LNCAP (cell line): ENCODE results near the gene SGTA.

Experiments
- TF ChIP-seq, protein P1 (sequence below): fragments of 450-650 bp; IDR thresholded peaks from 2 replicates; pipeline ENCODE4 v1.5.1; 2017; ENCODE audit warnings: mild to moderate bottlenecking

Gene SGTA

DNA sequence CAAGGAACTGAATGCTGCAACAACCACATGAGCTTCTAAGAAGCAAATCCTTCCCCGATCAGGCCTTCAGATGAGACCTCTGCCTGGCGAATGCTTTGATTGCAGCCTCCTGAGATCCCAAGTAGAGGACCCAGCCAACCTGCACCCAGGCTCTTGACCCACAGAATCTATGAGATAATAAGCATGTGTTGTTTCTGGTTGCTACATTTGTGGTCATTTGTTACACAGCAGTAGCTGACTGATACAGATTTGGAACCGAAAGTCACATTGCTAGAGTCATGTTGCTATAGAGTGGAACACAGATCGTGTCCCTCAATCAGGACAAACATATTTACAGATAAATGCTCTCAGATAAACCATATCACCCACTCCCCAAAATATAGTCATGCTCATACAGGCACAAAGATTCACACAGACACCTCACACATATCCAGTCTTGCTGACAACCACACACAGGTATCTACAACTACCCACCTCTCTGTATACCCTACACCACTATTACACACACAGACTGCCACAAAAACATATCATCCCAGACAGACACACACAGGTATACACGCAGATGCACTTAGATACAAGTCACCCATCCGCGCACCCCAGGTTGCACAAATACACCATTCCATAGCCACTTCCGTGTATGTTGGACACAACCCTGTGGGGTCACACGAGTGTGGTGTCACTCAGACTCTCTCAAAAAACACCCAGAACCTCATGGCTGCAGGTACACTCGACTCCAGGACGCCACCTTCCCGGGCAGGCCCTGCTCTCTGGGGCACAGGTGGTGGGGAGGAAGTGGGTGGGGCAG lies 67.4 kb downstream of the SGTA start:
- TF ChIP-seq, protein P1, sequence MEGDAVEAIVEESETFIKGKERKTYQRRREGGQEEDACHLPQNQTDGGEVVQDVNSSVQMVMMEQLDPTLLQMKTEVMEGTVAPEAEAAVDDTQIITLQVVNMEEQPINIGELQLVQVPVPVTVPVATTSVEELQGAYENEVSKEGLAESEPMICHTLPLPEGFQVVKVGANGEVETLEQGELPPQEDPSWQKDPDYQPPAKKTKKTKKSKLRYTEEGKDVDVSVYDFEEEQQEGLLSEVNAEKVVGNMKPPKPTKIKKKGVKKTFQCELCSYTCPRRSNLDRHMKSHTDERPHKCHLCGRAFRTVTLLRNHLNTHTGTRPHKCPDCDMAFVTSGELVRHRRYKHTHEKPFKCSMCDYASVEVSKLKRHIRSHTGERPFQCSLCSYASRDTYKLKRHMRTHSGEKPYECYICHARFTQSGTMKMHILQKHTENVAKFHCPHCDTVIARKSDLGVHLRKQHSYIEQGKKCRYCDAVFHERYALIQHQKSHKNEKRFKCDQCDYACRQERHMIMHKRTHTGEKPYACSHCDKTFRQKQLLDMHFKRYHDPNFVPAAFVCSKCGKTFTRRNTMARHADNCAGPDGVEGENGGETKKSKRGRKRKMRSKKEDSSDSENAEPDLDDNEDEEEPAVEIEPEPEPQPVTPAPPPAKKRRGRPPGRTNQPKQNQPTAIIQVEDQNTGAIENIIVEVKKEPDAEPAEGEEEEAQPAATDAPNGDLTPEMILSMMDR: no peak

DNA sequence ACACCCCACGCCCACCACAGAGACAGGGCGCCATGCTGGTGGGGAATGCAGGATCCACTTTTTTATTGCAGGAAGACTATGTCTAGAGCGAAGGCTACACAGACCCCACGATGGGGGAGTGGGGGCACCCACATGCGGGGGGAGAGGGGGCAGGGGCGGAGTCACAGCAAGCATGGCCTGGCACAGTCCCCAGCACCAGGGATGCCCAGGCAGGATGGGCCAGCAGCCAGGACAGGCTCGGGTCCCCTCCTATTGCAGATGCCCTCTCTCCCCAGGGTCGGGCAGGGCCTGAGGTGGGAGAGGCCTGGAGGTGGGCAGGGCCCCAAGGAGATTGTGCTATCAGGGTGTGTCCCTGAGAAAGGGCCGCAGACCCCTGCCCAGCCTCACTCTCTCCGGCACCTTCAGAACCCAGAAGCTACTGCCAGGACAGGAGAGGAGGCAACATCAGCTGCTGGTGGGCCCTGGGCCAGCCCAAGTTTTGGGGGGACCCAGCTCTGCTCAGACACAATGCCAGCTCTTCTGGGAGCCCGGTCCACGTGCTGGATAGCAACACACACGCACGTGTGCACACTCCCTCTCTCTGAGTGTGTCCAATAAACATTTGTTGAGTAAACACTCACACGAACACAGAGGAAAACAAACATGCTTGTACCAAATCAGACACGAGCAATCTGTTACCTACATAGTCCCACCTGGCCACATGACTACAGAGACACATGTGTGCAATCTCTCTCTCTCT lies 68.4 kb downstream of the SGTA start:
- TF ChIP-seq, protein P1: no peak

DNA sequence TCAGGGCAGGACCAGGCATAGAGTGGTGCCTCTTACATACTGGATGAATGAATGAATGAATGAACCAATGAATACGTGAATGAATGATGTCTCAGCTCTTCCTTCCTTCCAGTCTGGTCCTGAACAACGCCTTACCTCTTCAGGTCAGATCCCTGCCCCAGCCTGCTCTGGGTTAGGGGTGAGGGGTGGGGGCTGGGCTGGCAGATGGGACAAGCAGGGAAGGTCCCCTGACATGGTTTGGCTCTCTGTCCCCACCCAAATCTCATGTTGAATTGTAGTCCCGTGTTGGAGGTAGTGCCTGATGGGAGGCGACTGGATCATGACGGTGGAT lies 71.2 kb downstream of the SGTA start:
- TF ChIP-seq, protein P1: no peak

DNA sequence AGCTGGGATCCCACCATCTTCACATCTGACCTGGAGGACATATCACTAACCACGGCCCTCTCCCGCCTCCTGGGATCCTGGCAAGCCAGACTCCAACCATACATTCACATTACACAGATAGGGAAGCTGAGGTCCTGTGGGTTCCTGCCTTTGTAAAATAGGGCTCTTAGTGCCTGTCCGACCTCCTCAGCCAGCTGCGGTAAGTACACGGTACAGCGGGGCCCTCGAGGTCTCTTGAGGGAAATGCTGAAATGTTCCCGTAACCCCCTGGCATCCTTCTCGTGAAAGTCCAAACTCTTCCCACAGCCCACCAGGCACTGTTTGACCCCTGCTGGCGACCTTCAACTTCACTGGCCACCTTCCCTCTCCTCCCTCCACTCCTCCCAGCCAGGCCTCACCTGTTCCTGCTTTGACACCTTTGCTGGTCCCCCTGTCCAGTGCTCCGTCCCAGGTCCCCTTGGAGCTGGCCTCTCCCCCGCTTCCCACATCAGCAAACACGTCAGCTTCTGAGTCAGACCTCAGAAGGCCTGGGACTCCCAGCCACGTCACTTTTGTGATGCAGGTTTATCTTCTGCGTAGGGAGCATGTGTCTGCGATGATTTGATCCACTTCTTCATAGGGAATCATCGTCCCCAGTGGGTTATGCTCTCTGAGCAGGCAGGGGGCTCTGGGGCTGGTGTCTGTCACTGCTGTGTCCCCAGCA lies 71.8 kb downstream of the SGTA start:
- TF ChIP-seq, protein P1: no peak

DNA sequence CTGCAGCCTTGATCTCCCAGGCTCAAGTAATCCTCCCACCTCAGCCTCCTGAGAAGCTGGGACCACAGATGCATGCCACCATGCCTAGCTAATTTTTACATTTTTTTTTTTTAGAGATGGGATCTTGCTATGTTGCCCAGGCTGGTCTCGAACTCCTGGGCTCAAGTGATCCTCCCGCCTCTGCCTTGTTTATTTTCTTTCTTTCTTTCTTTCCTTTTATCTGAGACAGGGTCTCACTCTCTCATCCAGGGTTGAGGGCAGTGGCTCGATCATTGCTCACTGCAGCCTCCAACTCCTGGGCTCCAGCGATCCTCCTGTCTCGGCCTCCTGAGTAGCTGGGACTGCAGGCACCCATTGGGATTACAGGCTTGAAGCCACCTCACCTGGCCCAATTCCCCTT lies 76.8 kb downstream of the SGTA start:
- TF ChIP-seq, protein P1: no peak
